ENCODE measurements around the gene LRRN3.

The LRRN3 gene

GRCh38 chr7:111173528-111173927, 82.6 kb downstream of the LRRN3 start:
- DNase-seq: no peak

- no peak for DNase-seq
These were observed 83.1 kb downstream of the LRRN3 start for GRCh38 chr7:111173990-111174389.

DNA sequence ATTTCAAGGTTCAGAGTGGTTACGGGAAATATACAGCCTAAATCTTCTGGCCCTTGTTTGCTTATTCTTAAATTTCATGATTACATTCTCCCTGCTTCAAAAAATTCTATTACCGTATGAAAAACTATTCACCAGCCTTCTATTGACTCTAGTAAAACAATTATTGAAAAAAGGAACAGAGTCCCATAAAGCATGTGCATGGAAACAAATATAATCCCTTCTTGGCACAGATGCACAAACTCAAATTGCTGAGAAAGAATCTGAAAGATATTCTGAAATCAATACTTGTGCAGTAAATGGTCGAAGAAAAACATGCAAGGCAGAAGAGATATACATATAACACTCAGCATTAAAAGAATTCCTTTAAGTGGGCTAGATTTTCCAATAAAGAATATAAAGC, 83.6 kb downstream of the LRRN3 start:
- no peak for DNase-seq
